CMK (cell line): ENCODE results near the gene OSGIN1.
"Not testable (repeated sequence)": the region's sequence is repeated elsewhere in the genome, so short reads cannot be mapped to it uniquely, and the experiment has no call there.

Source experiments
- DNase-seq: peaks from one replicate; pipeline ENCODE4 v3.0.0-alpha.2; 2010; ENCODE audit warnings: low read depth

OSGIN1 gene

DNA sequence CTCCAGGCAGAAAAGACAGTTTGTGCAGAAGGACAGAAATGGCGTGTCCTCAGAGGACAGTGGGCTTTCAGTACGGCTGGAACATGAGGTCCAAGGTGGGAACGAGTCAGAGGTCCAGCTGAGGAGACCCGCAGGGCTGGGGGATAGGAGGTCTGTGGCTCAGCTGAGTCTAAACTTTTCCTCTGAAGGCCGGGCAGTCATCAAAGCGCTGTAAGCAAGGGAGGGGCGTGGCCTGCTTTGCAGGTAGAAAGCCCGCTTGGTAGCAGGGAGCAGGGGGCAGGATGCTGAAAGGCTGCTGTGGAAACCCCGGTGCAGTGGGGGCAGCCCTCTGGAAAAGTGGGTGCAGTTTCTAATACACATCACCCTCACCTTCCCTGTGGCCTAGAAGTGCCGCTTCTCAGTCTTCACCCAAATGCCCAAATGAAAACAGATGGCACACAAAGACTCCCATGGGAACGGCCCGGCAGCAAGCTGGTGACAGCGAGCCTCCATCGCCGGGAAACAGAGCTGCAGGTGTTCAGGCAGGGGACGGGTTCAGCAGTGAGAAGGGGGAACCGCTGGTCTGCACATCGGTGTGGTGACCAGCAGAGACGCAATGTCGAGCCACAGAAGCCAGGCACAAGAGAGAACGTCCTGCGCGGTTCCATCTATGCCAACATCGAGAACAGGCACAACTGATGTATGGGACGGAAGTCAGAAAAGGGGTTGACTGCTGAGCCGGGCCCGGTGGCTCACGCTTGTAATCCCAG, 12.2 kb upstream of the OSGIN1 start:
- no peak for DNase-seq

DNA sequence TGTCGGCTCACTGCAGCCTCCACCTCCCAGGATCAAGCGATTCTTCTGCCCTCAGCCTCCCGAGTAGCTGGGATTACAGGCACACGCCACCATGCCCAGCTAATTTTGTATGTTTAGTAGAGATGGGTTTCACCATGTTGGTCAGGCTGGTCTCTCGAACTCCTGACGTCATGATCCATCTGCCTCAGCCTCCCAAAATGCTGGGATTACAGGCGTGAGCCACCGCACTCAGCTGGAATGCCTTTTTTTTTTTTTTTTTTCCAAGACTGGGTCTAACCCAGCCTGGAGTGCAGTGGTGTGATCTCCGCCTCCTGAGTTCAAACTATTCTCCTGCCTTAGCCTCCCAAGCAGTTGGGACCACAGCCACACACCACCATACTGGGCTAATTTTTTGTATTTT, 11.5 kb upstream of the OSGIN1 start:
- not testable (repeated sequence) for DNase-seq

DNA sequence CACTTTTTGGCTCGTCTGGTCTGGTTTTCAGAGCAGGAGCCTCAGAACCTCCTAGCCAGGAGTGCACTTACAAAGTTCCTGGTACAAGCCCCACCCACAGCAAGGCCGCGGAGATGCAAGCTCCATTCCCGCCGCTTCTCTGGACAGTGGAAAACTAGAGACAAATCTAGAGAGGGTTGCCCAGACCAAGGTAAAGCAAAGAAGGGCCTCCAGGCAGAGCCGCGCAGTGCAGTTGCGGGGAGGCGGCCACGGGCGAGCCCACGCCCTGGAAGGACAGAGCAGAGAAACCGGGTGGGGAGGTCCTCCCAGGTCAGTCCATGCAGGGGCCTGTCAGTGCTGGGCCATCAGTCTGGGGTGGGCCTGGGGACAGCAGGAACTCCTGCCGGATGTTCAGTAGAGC, 11.0 kb upstream of the OSGIN1 start:
- no peak for DNase-seq

DNA sequence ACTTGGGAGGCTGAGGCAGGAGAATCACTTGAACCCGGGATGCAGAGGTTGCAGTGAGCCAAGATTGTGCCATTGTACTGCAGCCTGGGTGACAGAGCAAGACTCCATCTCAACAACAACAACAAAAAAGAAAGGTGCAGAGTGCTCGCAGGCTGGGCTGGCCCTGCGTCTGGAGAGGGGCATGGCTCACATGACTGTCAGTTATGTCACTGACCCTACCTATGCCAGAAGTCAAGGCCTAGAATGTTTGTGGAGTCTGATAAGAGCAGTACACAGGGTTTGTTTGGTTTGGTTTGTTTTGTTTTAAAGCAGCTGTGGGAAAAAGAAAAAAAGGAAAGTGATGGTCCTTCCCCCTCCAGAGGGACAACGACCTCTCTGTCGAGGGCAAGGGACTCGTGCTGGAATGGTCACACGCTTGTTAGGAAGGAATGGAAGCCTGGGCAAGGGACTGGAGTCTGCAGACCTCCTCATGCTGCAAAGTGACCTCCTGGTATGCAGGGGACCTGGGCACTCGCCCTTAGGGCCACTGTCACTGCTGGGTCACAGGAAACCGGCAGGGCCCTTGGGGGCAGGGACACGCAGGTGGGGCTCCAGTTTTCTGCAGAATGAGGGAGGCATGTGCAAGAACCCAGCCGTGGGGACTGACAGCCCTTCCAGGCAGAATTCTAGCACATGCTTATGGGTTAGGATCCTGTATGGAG, 10.1 kb upstream of the OSGIN1 start:
- DNase-seq: no peak

DNA sequence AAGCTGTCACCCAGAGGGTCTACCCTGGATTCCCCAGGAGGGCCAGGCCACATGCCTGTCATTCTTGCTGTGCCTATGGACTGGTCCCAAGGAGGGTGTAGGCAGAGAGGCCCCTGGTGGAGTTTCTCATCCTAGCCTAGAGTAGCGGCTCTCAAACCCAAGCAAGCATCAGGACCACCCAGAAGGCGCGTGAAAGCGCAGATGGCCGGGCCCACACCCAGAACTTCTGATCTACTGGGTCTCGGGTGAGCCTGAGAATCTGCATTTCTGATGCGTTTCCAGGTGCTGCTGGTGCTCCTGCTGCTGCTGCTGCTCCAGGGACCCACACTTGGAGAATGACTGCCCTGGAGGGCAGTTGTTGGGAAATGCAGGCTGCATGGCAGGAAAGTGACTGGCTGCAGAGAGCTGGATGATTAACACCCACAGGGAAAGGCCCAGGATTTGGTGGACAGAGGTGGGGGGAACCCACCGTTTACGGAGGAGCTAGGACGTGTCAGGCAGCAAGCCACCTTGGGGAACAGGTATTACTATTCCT, 9.5 kb upstream of the OSGIN1 start:
- no peak for DNase-seq

DNA sequence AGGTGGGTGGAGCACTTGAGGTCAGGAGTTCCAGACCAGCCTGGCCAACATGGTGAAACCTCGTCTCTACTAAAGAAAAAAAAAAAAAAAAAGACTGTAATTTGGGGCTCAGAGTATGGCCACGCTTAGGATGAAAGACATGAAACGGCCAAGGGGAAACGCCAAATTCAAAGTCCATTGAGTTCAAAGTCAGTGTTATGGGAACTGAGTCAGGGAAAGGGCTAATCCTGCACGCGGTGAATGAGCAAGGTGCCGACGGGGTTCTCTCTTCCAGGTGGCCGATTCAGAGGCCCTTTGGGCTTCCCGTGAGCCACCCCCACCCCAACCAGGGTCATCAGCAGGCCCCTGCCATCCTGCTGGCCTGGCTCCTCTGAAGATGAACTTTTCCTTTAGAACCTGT, 7.5 kb upstream of the OSGIN1 start:
- no peak for DNase-seq

DNA sequence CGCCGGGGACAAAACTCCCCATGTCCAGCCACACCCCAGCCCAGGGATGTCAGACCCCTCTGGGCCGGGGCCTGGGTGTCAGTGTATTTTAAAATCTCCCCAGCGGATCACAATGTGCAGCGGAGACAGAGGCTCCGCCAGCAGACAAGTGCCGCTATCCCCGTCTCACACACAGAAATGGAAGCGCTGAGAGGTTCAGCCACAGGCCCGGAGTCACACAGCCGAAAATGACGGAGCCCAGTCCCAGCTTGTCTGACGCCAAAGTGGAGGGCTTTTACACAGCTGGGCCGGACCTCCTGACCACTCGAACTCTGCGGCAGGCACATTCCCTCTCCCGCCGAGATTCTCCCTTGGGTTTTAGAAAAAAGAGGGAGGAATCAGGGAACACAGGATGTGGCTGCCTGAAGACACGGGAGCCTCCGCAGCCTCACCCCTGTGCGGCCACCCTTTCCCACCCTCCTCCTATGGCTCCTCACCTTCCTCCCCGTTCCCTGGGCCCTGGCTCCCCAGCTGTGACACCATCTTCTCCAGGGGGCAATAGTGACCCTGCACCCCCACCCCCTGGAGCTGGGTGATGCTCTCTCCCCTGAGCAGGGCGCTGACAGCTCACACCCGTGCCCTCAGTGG, 6.8 kb upstream of the OSGIN1 start:
- no peak for DNase-seq

DNA sequence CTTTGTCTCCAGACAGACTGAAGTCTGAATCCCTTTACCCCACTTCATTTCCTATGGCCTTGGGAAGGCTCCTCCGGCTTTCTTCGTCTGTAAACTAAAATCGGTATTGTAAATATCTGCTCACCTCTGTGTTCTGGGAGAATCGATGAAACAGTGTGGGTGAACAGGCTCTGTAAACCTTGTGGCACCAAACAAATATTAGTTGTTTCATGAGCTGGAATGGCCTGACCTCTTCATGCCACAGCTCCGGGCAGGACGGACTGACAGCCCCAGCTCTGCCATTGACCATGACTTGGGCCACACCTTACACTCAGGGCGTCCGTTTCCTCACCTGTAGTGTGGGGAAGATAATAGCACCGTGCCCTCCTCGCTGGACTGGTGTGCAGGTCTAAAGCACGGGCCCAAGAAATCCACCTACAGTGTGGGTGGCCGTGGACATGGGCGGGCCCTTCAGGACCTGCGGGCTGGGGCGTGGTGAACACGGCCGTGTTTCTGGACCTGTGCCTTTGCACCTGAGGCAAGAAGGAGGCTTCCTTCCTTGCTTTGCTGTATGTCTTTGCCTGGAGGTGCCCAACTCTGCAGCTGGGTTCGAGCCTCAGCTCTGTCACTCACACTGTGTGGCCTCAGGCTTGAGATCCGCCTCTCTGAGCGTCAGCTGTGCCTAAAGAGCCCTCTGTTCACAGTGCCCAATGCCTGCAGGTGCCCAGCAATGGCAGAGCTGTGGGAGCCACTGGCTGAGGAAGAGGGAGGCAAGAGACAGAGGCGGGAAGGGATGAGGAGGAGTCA, 6.1 kb upstream of the OSGIN1 start:
- DNase-seq: no peak

DNA sequence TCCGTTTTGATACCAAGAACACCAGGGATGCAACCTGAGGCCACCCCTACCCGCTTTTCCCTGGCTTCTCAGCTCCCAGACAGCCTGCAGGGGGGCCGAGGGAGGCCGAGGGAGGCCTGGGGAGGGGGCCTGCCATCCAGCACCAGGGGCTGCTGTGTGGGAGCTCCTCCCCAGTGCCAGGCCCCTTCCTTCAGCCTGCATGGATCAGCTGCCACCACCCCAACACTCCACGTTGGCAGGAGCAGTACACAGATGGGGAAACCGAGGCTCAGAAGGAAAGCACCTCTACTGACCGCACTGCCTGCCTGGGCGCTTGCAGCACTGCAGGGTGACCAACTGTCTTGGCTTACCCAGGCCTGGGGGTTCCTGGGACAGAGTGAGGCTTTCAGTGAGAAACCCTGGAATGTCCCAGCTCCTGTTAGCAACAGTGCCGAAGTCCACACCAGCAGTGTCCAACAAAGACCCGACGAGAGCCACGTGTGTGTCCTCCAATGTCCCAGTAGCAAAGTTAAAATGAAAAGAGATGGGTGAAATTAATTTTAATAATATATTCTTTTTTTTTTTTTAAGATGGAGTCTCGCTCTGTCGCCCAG, 5.3 kb upstream of the OSGIN1 start:
- DNase-seq: no peak

DNA sequence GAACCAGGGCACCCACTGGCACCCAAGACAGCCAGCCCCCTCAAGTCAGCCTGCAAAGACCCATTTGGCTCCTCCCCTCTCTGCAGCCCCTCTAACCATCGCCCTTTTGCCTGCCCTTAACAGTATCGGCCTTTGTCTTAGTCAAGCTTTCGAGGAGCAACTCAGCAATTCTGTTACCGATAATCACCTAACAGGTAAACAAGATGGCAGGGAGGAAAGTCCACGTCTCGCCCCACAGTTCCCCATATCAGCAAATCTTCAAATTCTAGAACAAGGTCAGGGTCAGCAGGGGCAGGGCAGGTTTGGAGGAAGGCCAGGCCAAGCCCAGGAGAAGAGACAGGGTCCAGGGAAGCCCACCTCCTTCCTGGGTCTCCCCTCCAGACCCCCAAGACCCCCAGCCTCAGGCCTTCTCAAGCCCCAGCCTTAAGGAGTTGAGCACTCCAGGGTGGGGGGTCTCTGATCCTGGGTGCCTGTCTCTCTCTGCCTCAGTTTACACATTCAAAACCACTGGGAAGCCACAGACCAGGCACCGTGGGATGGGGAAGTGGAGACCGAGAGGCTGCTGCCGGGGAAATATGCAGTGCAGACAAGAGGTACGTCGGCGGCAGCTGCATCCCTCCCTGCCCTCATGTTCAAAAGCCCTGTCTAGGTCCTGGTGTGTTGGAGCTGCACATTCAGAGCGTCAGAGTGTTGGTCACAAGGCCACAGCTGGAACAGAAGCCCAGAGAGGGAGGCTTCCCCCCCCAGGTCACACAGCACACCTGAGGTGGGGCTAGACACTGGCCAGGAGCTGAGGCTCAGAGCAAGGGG, 3.9 kb upstream of the OSGIN1 start:
- DNase-seq: no peak

DNA sequence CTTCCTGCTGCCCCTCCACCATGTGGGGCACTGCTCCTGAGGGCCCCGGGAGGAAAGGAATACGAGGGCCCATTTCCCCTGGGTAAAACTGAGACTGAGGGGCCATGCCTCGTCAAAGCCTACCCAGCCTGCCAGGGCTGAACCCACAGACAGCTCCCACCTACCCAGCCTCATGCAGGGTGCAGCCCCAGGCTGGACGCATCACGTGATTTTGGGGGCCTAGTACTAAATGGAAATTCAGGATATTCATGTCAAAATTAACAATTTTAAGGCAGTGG, 3.4 kb upstream of the OSGIN1 start:
- DNase-seq: no peak

DNA sequence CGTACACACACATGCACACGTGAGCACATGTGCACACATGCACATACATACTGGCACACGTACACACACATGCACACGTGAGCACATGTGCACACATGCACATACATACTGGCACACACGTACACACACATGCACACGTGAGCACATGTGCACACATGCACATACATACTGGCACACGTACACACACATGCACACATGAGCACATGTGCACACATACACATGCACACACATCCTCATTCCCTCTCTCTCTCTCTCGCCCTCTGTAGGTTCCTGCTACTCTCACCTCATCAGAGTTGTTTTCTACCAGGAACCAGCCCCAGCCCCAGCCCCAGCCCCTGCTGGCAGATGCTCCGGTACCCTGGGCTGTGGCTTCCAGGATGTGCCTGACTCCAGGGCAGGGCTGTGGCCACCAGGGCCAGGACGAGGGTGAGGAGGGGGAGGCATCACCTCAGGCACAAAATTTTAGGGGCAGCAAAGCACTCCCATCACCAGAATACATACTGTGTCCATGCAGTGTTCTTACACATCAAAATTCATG, 2.1 kb upstream of the OSGIN1 start:
- DNase-seq: not testable (repeated sequence)

DNA sequence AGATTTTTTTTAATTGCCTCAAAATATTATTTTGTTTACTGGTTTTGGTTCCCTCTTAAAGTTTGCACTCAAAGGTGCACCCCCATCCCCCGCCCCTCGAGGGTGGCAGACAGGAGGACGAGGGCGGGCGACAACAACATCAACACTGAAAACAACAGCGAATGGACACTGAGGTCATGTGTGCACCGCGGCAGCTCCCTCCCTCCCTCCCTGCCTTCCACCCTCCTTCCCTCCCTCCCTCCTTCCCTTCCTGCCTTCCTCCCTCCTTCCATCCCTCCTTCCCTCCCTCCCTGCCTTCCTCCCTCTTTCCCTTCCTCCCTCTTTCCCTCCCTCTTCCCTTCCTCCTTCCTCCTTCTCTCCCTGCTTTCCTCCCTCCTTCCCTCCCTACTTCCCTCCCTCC, 1.5 kb upstream of the OSGIN1 start:
- no peak for DNase-seq

DNA sequence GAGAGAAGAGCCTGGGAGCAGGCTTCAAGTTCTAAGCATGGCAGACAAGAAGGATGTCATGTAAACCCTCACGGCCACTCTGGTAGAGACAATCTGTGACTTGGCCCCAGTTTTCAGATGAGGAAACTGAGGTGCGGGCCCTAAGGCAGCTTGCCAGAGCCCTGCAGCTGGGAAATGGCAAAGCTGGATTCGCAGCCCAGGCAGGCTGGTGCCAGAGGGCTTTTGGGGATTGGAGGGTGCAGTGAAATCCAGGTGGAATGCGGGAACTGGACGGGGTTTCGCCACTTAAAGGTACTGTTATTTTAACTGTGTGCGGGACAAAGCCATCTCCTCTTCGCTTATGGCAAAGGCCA, 477 bp upstream of the OSGIN1 start:
- DNase-seq: no peak

DNA sequence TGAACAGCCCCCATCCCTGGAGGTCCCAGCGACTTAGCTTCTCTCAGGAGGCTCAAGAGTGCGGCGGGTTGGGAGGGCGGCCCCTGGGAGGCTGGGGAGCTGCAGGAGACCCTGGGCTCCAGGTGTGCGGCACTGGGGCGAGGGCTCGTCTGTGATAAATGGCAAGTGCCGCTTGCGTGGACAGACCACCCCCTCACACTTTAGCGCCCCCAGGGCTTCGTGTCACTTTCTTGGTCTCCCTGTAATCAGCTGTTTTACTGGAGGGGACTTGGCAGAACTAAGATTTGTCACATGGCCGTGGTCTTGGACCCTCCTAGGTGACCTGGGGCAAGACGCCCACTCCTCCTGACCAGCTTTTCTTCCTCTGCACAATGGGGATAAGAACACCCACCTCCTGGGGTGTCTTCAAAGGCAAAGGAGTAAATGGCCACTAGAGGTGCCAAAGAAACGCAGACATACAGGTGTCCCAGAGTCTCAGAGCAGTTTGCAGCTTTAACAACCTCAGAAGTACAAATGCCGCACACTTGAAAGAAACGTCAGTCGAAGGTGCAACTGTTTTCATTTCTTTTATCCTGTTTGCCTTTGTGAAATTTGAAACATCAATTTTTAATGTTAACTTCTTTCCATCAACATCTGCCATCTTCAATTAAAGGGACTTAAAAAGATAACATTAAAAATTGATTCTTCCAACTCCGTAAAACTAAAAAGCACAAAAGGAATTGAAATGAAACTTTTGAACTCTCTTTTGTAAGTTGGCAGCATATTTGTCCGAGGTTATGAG, 946 bp downstream of the OSGIN1 start:
- DNase-seq: no peak

DNA sequence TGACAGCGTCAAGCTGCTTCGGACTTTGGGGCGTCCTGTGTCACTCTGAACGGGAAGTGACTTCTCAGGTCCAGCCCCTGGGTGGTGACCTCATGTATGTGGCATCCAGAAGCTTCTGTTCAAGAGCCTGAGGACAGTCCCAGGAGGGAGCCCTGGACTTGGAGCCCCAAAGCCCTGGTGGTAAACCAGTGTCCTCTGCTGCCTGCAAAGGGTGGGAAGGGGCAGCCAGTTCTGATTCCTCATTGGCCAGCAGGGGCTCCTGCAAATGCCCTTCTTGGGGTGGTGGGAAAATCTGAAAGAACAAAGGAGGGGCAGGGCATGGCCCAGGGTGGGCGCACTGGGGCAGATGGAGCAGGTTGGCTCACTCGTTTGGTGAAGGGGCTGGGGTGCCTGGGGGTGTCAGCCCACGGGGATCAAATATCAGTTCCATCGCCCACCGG, 1.6 kb downstream of the OSGIN1 start:
- no peak for DNase-seq

DNA sequence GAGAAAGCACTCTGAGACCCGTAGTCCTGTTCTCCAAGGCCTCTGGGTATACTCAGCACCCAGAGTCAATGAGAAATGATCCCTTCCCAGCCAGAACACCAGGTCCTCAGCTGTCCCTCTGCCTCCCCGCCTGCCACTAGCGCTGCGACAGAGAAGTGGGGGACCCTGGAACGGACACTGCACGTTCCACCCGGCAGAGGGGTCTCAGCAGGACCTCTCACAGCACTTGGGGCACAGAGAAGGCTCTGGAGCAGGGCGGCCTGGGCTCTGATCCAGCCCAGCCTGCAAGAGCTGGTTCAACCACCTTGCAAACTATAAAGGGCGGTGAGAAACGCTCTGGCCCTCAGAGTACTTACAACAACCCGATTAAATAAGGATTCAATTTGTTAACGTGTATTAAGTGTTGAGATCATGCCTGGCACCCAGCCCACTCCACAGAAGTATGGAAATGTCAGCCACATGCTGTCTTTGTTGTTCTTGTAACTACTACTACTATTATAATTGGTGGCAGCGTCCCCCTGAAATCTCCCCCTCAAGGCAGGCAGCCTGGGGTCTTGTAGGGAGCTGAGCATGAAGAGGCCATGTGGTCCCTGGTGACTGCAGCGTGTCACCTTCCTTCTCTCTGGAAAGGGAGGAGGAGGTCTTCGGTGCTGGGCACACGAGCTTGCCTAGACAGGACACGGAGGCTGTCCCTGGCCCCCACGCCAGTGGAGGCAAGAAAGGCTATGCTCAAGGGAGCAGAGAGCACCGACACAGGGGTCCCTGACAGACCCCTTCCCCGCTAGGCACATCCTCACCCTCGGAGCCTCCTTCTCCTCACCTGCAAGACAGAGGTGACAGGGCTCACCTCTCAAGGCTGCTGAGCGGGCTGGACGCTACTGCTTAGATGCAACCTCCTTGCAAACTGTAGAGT, 2.4 kb downstream of the OSGIN1 start:
- DNase-seq: no peak

DNA sequence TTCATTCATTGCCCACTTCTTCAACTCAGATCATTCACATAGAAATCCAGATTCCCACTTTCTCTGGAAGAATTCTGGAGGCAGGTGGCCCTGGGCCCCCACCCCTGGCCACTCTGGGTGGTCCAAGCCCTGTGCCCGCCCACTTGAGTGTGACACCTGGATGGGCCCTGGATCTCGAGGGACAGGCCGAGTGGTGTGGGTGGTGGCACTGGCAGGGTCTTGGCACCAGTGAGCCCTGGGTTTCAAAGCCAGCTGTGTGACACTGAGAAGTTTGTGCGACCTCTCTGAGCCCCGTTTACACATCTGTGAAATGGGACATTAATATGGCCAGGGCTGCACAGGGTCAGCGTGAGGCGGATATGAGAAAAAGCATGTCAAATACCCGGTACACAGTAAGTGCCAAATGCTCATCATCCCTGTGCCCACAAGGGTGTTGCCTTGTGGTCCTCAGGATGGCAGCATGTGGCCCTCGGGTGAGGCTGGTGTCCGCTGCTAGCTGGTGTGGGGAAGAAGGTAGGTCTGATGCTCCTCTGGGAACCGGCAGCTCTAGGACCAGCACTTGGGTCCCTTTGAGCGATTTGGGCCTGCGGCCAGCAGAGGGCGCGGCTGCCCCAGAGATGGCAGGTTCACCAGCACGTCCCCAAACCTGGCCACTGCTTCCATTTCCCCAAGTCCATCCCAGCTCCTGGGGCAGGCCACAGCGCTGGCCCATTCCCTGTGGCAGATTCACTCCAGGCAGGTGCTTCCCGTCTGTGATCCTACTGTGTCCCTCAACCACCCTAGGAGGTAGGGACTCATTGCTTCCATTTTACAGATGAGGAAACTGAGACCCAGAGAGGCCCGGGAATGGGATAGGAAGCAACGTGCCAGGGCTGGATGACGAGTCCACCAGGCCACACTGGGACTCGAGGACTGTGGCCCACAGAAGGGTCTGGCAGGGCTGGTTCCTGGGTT, 3.6 kb downstream of the OSGIN1 start:
- DNase-seq: peak; percentile 63
